Spleen (tissue), 11 donors: ENCODE results near the gene LSM14B. TPM values are rescaled to one million over a fixed set of nuclear protein-coding genes. Genes with fewer than 3 reads are reported as not detected.
A peak's percentile ranks its signal among the peaks of the same experiment; 100 is the strongest.

Experiments used
- DNase-seq: peaks from one replicate; pipeline ENCODE4 v3.0.0-alpha.2; 2020
- H3K27ac ChIP-seq, 8 donors: fragments of 200-600 bp; sonication (generic) in 7 of 8; 1 replicate in 4 of 8; 2 replicates in 4 of 8; pipeline versions ENCODE4 v1.5.0 to v1.8.0; 2016 to 2021; ENCODE audit warnings: inconsistent platforms in 4 of 8, mild to moderate bottlenecking in 4 of 8, moderate library complexity in 1 of 8
- H3K27me3 ChIP-seq, 7 donors: fragments of 200-600 bp; sonication (generic) in 6 of 7; replicated peaks in 1 of 7; 1 replicate in 4 of 7; 2 replicates in 3 of 7; pipeline versions ENCODE4 v1.5.0 to v1.8.0; 2016 to 2021; ENCODE audit warnings: inconsistent platforms in 3 of 7, mild to moderate bottlenecking in 1 of 7
- H3K36me3 ChIP-seq, 6 donors: fragments of 200-600 bp; sonication (generic) in 5 of 6; 1 replicate in 4 of 6; 2 replicates in 2 of 6; pipeline versions ENCODE4 v1.5.0 to v1.8.0; 2016 to 2021; ENCODE audit warnings: inconsistent platforms in 2 of 6
- H3K4me1 ChIP-seq, 6 donors: fragments of 200-600 bp; sonication (generic) in 5 of 6; 1 replicate in 3 of 6; 2 replicates in 3 of 6; pipeline versions ENCODE4 v1.5.0 to v1.8.0; 2016 to 2021; ENCODE audit warnings: inconsistent platforms in 3 of 6
- H3K4me3 ChIP-seq, 8 donors: fragments of 200-600 bp; sonication (generic) in 7 of 8; 1 replicate in 4 of 8; 2 replicates in 4 of 8; pipeline versions ENCODE4 v1.5.0 to v1.8.0; 2016 to 2021; ENCODE audit warnings: inconsistent platforms in 4 of 8, mild to moderate bottlenecking in 4 of 8, moderate library complexity in 2 of 8
- H3K9me3 ChIP-seq, 8 donors: fragments of 200-600 bp; sonication (generic) in 7 of 8; 1 replicate in 4 of 8; 2 replicates in 4 of 8; pipeline versions ENCODE4 v1.5.0 to v1.8.0; 2016 to 2021; ENCODE audit warnings: inconsistent platforms in 4 of 8
- CTCF ChIP-seq, 11 experiments: fragments of 200-600 bp in 7 of 11; fragments of 450-650 bp in 4 of 11; sonication (generic) in 4 of 11; IDR thresholded peaks in 8 of 11; conservative IDR thresholded peaks in 3 of 11; 1 replicate in 7 of 11; 2 replicates in 4 of 11; pipeline versions ENCODE4 v1.4.0 to v1.8.0; 2016 to 2021; ENCODE audit warnings: antibody characterized with exemption in 11 of 11, inconsistent platforms in 4 of 11, mild to moderate bottlenecking in 1 of 11
- POLR2A ChIP-seq, 3 donors: fragments of 450-650 bp; IDR thresholded peaks; one replicate each; pipeline ENCODE4 v1.5.1; 2017; ENCODE audit warnings: antibody characterized with exemption in 3 of 3, mild to moderate bottlenecking in 1 of 3
- POLR2AphosphoS5 ChIP-seq, 3 donors: sonication (generic); formaldehyde crosslinking; IDR thresholded peaks; one replicate each; pipeline ENCODE4 v1.5.1; 2017; ENCODE audit warnings: antibody characterized with exemption in 3 of 3
- WGBS, 5 donors: extraction: QIAGEN DNeasy Blood & Tissue Kit in 3 of 5; methylation state at CpG; one replicate each; pipeline versions ENCODE4 v1.1.5 to v1.1.7; 2013 to 2018; 5-methylcytosine and 5-hydroxymethylcytosine counted together
- intact Hi-C: fragments of 100-400 bp; cut with DNase I; formaldehyde crosslinking; loops from one replicate; pipeline ENCODE4 v1.15.0; 2023; ENCODE audit warnings: low total_unique reads
- polyA plus RNA-seq, 3 donors: library from polyadenylated mRNA; stranded (reverse); fragments of 200-250 nt; gene quantifications; one replicate each; pipeline ENCODE4 v1.2.1, GENCODE V29; 2013
- total RNA-seq, 7 donors: library from RNA; depleted of rRNA in 3 of 7; stranded (reverse); fragments of >200 nt in 3 of 7; fragmentation: NEBNext Ultra II Directional in 4 of 7; extraction: Animal tissue kit (Norgen Biotek cat#: 25700) in 4 of 7; gene quantifications; one replicate each; pipeline versions ENCODE4 v1.1.0 to v1.2.1, GENCODE V29; 2016 to 2021
- donor health status: healthy with polysubstance abuse.
- donor health status: DM: no; HTN: no; CAD: no; lungs with moderate emphysema.
- donor health status: DM: no; HTN: no; CAD: no.
- donor health status: Bipolar disorder and iron deficiency.
- donor health status: healthy.
- donor health status: DM: no; HTN: no; CAD: no.
- donor health status: DM: yes; HTN: yes; CAD: no.

LSM14B gene
- total and polyA plus RNA-seq, 10 donors = 14.0 to 37.6 (median 26.0) TPM

- intact Hi-C loops = loop anchor here (5.0 kb wide), 1 partner anchor 127 kb away; no protein-coding TSS in a partner anchor
- peaks cover 2 to 73% (median 65%) of the 10 kb centered on the region in 6 donors for H3K36me3 ChIP-seq
These were observed 16.6 kb downstream of the LSM14B start for GRCh38 chr20:62138912-62139311.

GRCh38 chr20:62139636-62140035 lies 17.4 kb downstream of the LSM14B start:
- H3K4me1 ChIP-seq = peaks cover 16 to 76% (median 45%) of the 10 kb centered on the region in 6 donors
- H3K27me3 ChIP-seq = no peaks in the 10 kb centered on the region
- no peaks in the 10 kb centered on the region for H3K9me3 ChIP-seq
- DNase-seq = no peak
- 91 to 97% (median 94%) methylated on average over 12 to 13 of the region's 13 CpGs for WGBS, 5 donors
- no peak overlapping the region for H3K4me3 ChIP-seq
- peaks cover 2 to 66% (median 61%) of the 10 kb centered on the region in 6 donors for H3K36me3 ChIP-seq
- intact Hi-C loops = loop anchor here (5.0 kb wide), 2 partner anchors 43 to 127 kb away; partner anchors contain the start of gene MTG2
- TF ChIP-seq POLR2AphosphoS5 (IDR thresholded peaks at IDR 0.05) (peak in 1 of 3 donors; percentile 58), POLR2A (IDR thresholded peaks at IDR 0.05) (no peak)
- peak overlapping the region in 1 of 8 donors; percentile 6 for H3K27ac ChIP-seq

More at GRCh38 chr20:62138912-62139311, 16.6 kb downstream of the LSM14B start:
- no peak overlapping the region for H3K27ac ChIP-seq
- no peaks in the 10 kb centered on the region for H3K27me3 ChIP-seq
- no peak overlapping the region for H3K4me3 ChIP-seq
- no peak for TF ChIP-seq POLR2A (IDR thresholded peaks at IDR 0.05)
- TF ChIP-seq CTCF (IDR thresholded peaks at IDR 0.05 in 8 of 11, conservative IDR thresholded peaks at IDR 0.05 in 3 of 11) = no peak
- TF ChIP-seq POLR2AphosphoS5 (IDR thresholded peaks at IDR 0.05) = no peak
- H3K4me1 ChIP-seq = peaks cover 22 to 78% (median 48%) of the 10 kb centered on the region in 6 donors
- no peak for DNase-seq
- 90 to 97% (median 95%) methylated on average over 10 of the region's 10 CpGs for WGBS, 5 donors
- no peaks in the 10 kb centered on the region for H3K9me3 ChIP-seq

- WGBS, 5 donors = 77 to 89% (median 86%) methylated on average over 7 of the region's 7 CpGs
- Histone ChIP-seq H3K4me1 (peaks cover 16 to 76% (median 46%) of the 10 kb centered on the region in 6 donors), H3K27me3 (no peaks in the 10 kb centered on the region), H3K27ac (peak overlapping the region in 6 of 8 donors; percentile 10 to 99 (median 96)), H3K4me3 (peak overlapping the region in 2 of 8 donors; percentile 81 to 97), H3K9me3 (no peaks in the 10 kb centered on the region), H3K36me3 (peaks cover 2 to 52% (median 47%) of the 10 kb centered on the region in 6 donors)
- intact Hi-C loops = loop anchor here (5.0 kb wide), 1 partner anchor 41 kb away; the partner anchor contains the start of gene MTG2
- TF ChIP-seq CTCF (IDR thresholded peaks at IDR 0.05 in 8 of 11, conservative IDR thresholded peaks at IDR 0.05 in 3 of 11) = no peak
- TF ChIP-seq POLR2A (IDR thresholded peaks at IDR 0.05) = no peak
- TF ChIP-seq POLR2AphosphoS5 (IDR thresholded peaks at IDR 0.05) = no peak
- no peak for DNase-seq
These were observed 18.7 kb downstream of the LSM14B start for GRCh38 chr20:62141043-62141396.

- H3K27ac ChIP-seq = peak overlapping the region in 7 of 8 donors; percentile 93 to 99 (median 96)
- TF ChIP-seq CTCF (IDR thresholded peaks at IDR 0.05 in 8 of 11, conservative IDR thresholded peaks at IDR 0.05 in 3 of 11) (peak in 2 of 11 experiments; percentile 14 to 39), POLR2AphosphoS5 (IDR thresholded peaks at IDR 0.05) (no peak)
- H3K4me3 ChIP-seq = peak overlapping the region; percentile 60 to 97 (median 82)
- DNase-seq = no peak
- no peaks in the 10 kb centered on the region for H3K9me3 ChIP-seq
- H3K4me1 ChIP-seq = peaks cover 16 to 73% (median 45%) of the 10 kb centered on the region in 6 donors
- H3K36me3 ChIP-seq = peaks cover 2 to 46% (median 41%) of the 10 kb centered on the region in 6 donors
- 15 to 35% (median 20%) methylated on average over 14 of the region's 14 CpGs for WGBS, 5 donors
- intact Hi-C loops = loop anchor here (5.0 kb wide), 1 partner anchor 41 kb away; the partner anchor contains the start of gene MTG2
- no peaks in the 10 kb centered on the region for H3K27me3 ChIP-seq
These were observed 19.3 kb downstream of the LSM14B start for GRCh38 chr20:62141397-62142251.
